GM23248 (cell line): ENCODE measurements around the gene CELA2A.
"Not testable (repeated sequence)": the region's sequence is repeated elsewhere in the genome, so short reads cannot be mapped to it uniquely, and the experiment has no call there.

ENCODE experiments used
- EZH2 ChIP-seq: fragments of 200-600 bp; sonication (generic); IDR thresholded peaks from 2 replicates; pipeline ENCODE4 v1.6.1; 2018; ENCODE audit warnings: antibody characterized with exemption, mild to moderate bottlenecking; ENCODE audit not compliant: insufficient read depth, poor library complexity, severe bottlenecking
- EZH2phosphoT487 ChIP-seq: fragments of 200-600 bp; sonication (generic); IDR thresholded peaks from 2 replicates; pipeline ENCODE4 v1.6.1; 2018; ENCODE audit warnings: antibody characterized with exemption, moderate library complexity, mild to moderate bottlenecking, low read depth; ENCODE audit not compliant: insufficient read depth

- not testable (repeated sequence) for TF ChIP-seq EZH2, EZH2phosphoT487
These were observed 58.0 kb downstream of the CELA2A start for GRCh38 chr1:15514557-15514956.
